SK-N-MC (cell line): ENCODE results near the gene RASSF4.
"Not testable (repeated sequence)": the region's sequence is repeated elsewhere in the genome, so short reads cannot be mapped to it uniquely, and the experiment has no call there.

Source experiments
- DNase-seq: peaks from one replicate; pipeline ENCODE4 v3.0.0-alpha.2; 2011; ENCODE audit warnings: low read depth, low spot score
- H3K27ac ChIP-seq: fragments of 200-600 bp; sonication (generic); 2 replicates; pipeline ENCODE4 v1.5.1; 2016; ENCODE audit warnings: mixed run types
- H3K36me3 ChIP-seq: fragments of 200-600 bp; sonication (generic); 2 replicates; pipeline ENCODE4 v1.6.1; 2017; ENCODE audit warnings: antibody characterized with exemption, low read length, mixed read lengths; ENCODE audit not compliant: insufficient read depth
- H3K4me3 ChIP-seq: fragments of 200-600 bp; sonication (generic); 2 replicates; pipeline ENCODE4 v1.5.1; 2016
- H3K9ac ChIP-seq: fragments of 200-600 bp; sonication (generic); 2 replicates; pipeline ENCODE4 v1.8.0; 2017; ENCODE audit warnings: mixed run types, mixed read lengths; ENCODE audit not compliant: insufficient read length
- H3K9me3 ChIP-seq: fragments of 200-600 bp; sonication (generic); 2 replicates; pipeline ENCODE4 v1.6.1; 2017; ENCODE audit warnings: low read depth, mild to moderate bottlenecking, antibody characterized with exemption, low read length, moderate library complexity, mixed read lengths
- EZH2 ChIP-seq: fragments of 200-600 bp; sonication (generic); IDR thresholded peaks from one replicate; pipeline ENCODE4 v1.6.1; 2017; ENCODE audit warnings: antibody characterized with exemption
- FOXP2 ChIP-seq: optimal IDR thresholded peaks from 2 replicates; pipeline ENCODE3; 2011; ENCODE audit warnings: mild to moderate bottlenecking, moderate library complexity; ENCODE audit not compliant: insufficient read depth; ENCODE audit errors: extremely low read length, control extremely low read depth
- POLR2AphosphoS5 ChIP-seq: IDR thresholded peaks from 2 replicates; pipeline ENCODE4 v1.6.1; 2012; ENCODE audit warnings: mild to moderate bottlenecking, low read depth, low read length, borderline replicate concordance

The RASSF4 gene

GRCh38 chr10:45004661-45005060 lies 45.1 kb downstream of the RASSF4 start:
- Histone ChIP-seq H3K9me3 (no peaks in the 10 kb centered on the region), H3K36me3 (peaks cover 22% of the 10 kb centered on the region), H3K9ac (no peak overlapping the region), H3K27ac (no peak overlapping the region), H3K4me3 (no peak overlapping the region)
- TF ChIP-seq EZH2 (no peak), FOXP2 (no peak), POLR2AphosphoS5 (no peak)
- DNase-seq, result no peak

GRCh38 chr10:45005284-45005683 lies 45.7 kb downstream of the RASSF4 start:
- Histone ChIP-seq H3K9ac (no peak overlapping the region), H3K27ac (no peak overlapping the region), H3K36me3 (peaks cover 22% of the 10 kb centered on the region), H3K4me3 (no peak overlapping the region), H3K9me3 (no peaks in the 10 kb centered on the region)
- no peak for DNase-seq
- TF ChIP-seq EZH2 (no peak), FOXP2 (no peak), POLR2AphosphoS5 (no peak)

- Histone ChIP-seq H3K9me3 (no peaks in the 10 kb centered on the region), H3K4me3 (no peak overlapping the region), H3K36me3 (peaks cover 22% of the 10 kb centered on the region), H3K9ac (no peak overlapping the region), H3K27ac (no peak overlapping the region)
- TF ChIP-seq EZH2 (no peak), POLR2AphosphoS5 (no peak), FOXP2 (no peak)
- DNase-seq, result no peak
Measured at GRCh38 chr10:45006276-45007030, 46.9 kb downstream of the RASSF4 start.

- no peak for TF ChIP-seq FOXP2
- H3K4me3 ChIP-seq, result no peak overlapping the region
- peaks cover 13% of the 10 kb centered on the region for H3K36me3 ChIP-seq
- H3K27ac ChIP-seq, result no peak overlapping the region
- H3K9ac ChIP-seq, result no peak overlapping the region
- peak; percentile 34 for DNase-seq
- H3K9me3 ChIP-seq, result no peaks in the 10 kb centered on the region
Measured at GRCh38 chr10:45008524-45009161, 49.0 kb downstream of the RASSF4 start.

GRCh38 chr10:45014557-45014956 lies 55.0 kb downstream of the RASSF4 start:
- not testable (repeated sequence) for H3K9ac ChIP-seq, H3K27ac ChIP-seq, H3K4me3 ChIP-seq, H3K36me3 ChIP-seq, DNase-seq, H3K9me3 ChIP-seq

- Histone ChIP-seq H3K27ac (no peak overlapping the region), H3K36me3 (no peaks in the 10 kb centered on the region), H3K4me3 (no peak overlapping the region), H3K9me3 (no peaks in the 10 kb centered on the region), H3K9ac (no peak overlapping the region)
- no peak for DNase-seq
- TF ChIP-seq FOXP2, result no peak
- TF ChIP-seq EZH2, result no peak
- TF ChIP-seq POLR2AphosphoS5, result no peak
Measured at GRCh38 chr10:45015590-45015989, 56.0 kb downstream of the RASSF4 start.

- Histone ChIP-seq H3K9me3 (no peaks in the 10 kb centered on the region), H3K36me3 (no peaks in the 10 kb centered on the region), H3K4me3 (no peak overlapping the region), H3K27ac (no peak overlapping the region), H3K9ac (no peak overlapping the region)
- no peak for DNase-seq
- TF ChIP-seq FOXP2 (no peak), POLR2AphosphoS5 (no peak), EZH2 (no peak)
Measured at GRCh38 chr10:45023426-45023825, 63.8 kb downstream of the RASSF4 start.

GRCh38 chr10:45034301-45034700 lies 74.7 kb downstream of the RASSF4 start:
- H3K9ac ChIP-seq, result no peak overlapping the region
- no peaks in the 10 kb centered on the region for H3K36me3 ChIP-seq
- TF ChIP-seq FOXP2 (no peak), EZH2 (no peak)
- no peak for DNase-seq
- no peak overlapping the region for H3K27ac ChIP-seq
- no peak overlapping the region for H3K4me3 ChIP-seq
- H3K9me3 ChIP-seq, result no peaks in the 10 kb centered on the region

GRCh38 chr10:45035673-45036072 lies 76.1 kb downstream of the RASSF4 start:
- H3K9ac ChIP-seq, result no peak overlapping the region
- no peak for DNase-seq

More at GRCh38 chr10:45035673-45036072, 76.1 kb downstream of the RASSF4 start:
- Histone ChIP-seq H3K9me3 (no peaks in the 10 kb centered on the region), H3K4me3 (no peak overlapping the region), H3K36me3 (no peaks in the 10 kb centered on the region), H3K27ac (no peak overlapping the region)
- no peak for TF ChIP-seq EZH2
- no peak for TF ChIP-seq POLR2AphosphoS5
- no peak for TF ChIP-seq FOXP2
